A673 (cell line): ENCODE results near the gene CHD2. TPM values are rescaled to one million over a fixed set of nuclear protein-coding genes. Genes with fewer than 3 reads are reported as not detected.

ENCODE experiments used
- BruUV-seq: library from RNA; stranded (reverse); fragments of 400-500 nt; replicated peaks from 2 replicates; lab custom pipeline; 2021; lab: Mats Ljungman, UMichigan
- CTCF ChIA-PET: fragments of 300-600 bp; sonication (Branson Sonifier 250); formaldehyde crosslinking; loops from one replicate; lab custom pipeline; 2022; ENCODE audit warnings: antibody characterized with exemption; lab: Charles Lee
- POLR2A ChIA-PET: fragments of 300-600 bp; sonication (Branson Sonifier 250); formaldehyde crosslinking; loops from one replicate; lab custom pipeline; 2022; ENCODE audit warnings: antibody characterized with exemption; ENCODE audit not compliant: low non-redundant PET; lab: Charles Lee
- DNase-seq: peaks from one replicate; pipeline ENCODE4 v3.0.0-alpha.2; 2015; ENCODE audit warnings: low spot score
- H3K27ac ChIP-seq: fragments of 200-600 bp; sonication (generic); 2 replicates; pipeline ENCODE4 v1.5.1; 2016; ENCODE audit warnings: mixed run types, low read depth, mild to moderate bottlenecking, mixed read lengths, antibody characterized with exemption, low read length; ENCODE audit not compliant: poor library complexity, severe bottlenecking
- H3K27me3 ChIP-seq: fragments of 200-600 bp; sonication (generic); replicated peaks from 2 replicates; pipeline ENCODE4 v1.6.1; 2017; ENCODE audit warnings: mixed run types, low read depth, mild to moderate bottlenecking, mixed read lengths, antibody characterized with exemption, low read length; ENCODE audit not compliant: insufficient read depth, poor library complexity
- H3K36me3 ChIP-seq: fragments of 200-600 bp; sonication (generic); 2 replicates; pipeline ENCODE4 v1.6.1; 2016; ENCODE audit warnings: mixed run types, mild to moderate bottlenecking, mixed read lengths, antibody characterized with exemption, low read length; ENCODE audit not compliant: insufficient read depth, poor library complexity, severe bottlenecking
- H3K4me1 ChIP-seq: fragments of 200-600 bp; sonication (generic); 2 replicates; pipeline ENCODE4 v1.6.1; 2017; ENCODE audit warnings: mixed run types, mild to moderate bottlenecking, mixed read lengths, antibody characterized with exemption, low read length; ENCODE audit not compliant: insufficient read depth, poor library complexity, severe bottlenecking
- H3K4me3 ChIP-seq: fragments of 200-600 bp; sonication (generic); 2 replicates; pipeline ENCODE4 v1.5.1; 2016; ENCODE audit warnings: low read depth, mixed run types, mild to moderate bottlenecking, mixed read lengths, low read length; ENCODE audit not compliant: poor library complexity, severe bottlenecking
- H3K9me3 ChIP-seq: fragments of 200-600 bp; sonication (generic); 2 replicates; pipeline ENCODE4 v1.6.1; 2016; ENCODE audit warnings: mixed run types, low read depth, mild to moderate bottlenecking, mixed read lengths, antibody characterized with exemption, low read length; ENCODE audit not compliant: poor library complexity, severe bottlenecking
- CTCF ChIP-seq: fragments of 300-800, 200-600 bp; sonication (generic); conservative IDR thresholded peaks from 2 replicates; pipeline ENCODE4 v1.5.1; 2017; ENCODE audit warnings: low read depth, mild to moderate bottlenecking, antibody characterized with exemption, low read length, moderate library complexity, mixed read lengths
- EZH2 ChIP-seq: fragments of 200-600 bp; sonication (generic); IDR thresholded peaks from 2 replicates; pipeline ENCODE4 v1.6.1; 2017; ENCODE audit warnings: borderline replicate concordance, low read depth, mild to moderate bottlenecking, mixed read lengths, antibody characterized with exemption, low read length; ENCODE audit not compliant: poor library complexity, severe bottlenecking
- intact Hi-C: fragments of 100-400 bp; cut with micrococcal nuclease; formaldehyde crosslinking; loops from one replicate; pipeline ENCODE4 v1.10.0; 2022; ENCODE audit not compliant: unreplicated experiment
- total RNA-seq: library from RNA; stranded (reverse); gene quantifications from 2 replicates; pipeline ENCODE4 v1.2.3, GENCODE V29; 2021

Gene CHD2
- total RNA-seq, 1 experiment from 2014 or later: 75.7 TPM

GRCh38 chr15:93047621-93048425 lies 147.7 kb downstream of the CHD2 start:
- intact Hi-C loops: no loop called here
- peaks cover 6% of the 10 kb centered on the region for H3K9me3 ChIP-seq

GRCh38 chr15:93048426-93048721 lies 148.2 kb downstream of the CHD2 start:
- intact Hi-C loops: no loop called here
- no peak for DNase-seq
- Histone ChIP-seq H3K27ac (no peak overlapping the region), H3K4me1 (peaks cover 4% of the 10 kb centered on the region), H3K9me3 (peaks cover 6% of the 10 kb centered on the region), H3K27me3 (no peaks in the 10 kb centered on the region), H3K4me3 (no peak overlapping the region), H3K36me3 (no peaks in the 10 kb centered on the region)
- CTCF ChIA-PET: no interaction called here
- no TSS peak for BruUV-seq
- TF ChIP-seq EZH2: no peak
- no peak for TF ChIP-seq CTCF
- POLR2A ChIA-PET: no interaction called here

More at GRCh38 chr15:93047621-93048425, 147.7 kb downstream of the CHD2 start:
- DNase-seq: no peak
- H3K4me1 ChIP-seq: peaks cover 4% of the 10 kb centered on the region
- no peaks in the 10 kb centered on the region for H3K27me3 ChIP-seq
- no peak for TF ChIP-seq CTCF
- TF ChIP-seq EZH2: no peak
- BruUV-seq: no TSS peak
- H3K27ac ChIP-seq: no peak overlapping the region
- no peak overlapping the region for H3K4me3 ChIP-seq
- H3K36me3 ChIP-seq: no peaks in the 10 kb centered on the region
- POLR2A ChIA-PET: interaction anchor here (0.5 kb wide), 1 partner anchor 1663 kb away, joined by 9 read pairs; no protein-coding TSS in a partner anchor
- CTCF ChIA-PET: no interaction called here

- ChIA-PET CTCF (no interaction called here), POLR2A (no interaction called here)
- no peaks in the 10 kb centered on the region for H3K27me3 ChIP-seq
- no peak overlapping the region for H3K27ac ChIP-seq
- DNase-seq: peak; percentile 81
- TF ChIP-seq CTCF (no peak), EZH2 (no peak)
- no peak overlapping the region for H3K4me3 ChIP-seq
- intact Hi-C loops: no loop called here
- H3K4me1 ChIP-seq: peaks cover 4% of the 10 kb centered on the region
- H3K9me3 ChIP-seq: peaks cover 6% of the 10 kb centered on the region
- BruUV-seq: no TSS peak
- H3K36me3 ChIP-seq: no peaks in the 10 kb centered on the region
Observed at GRCh38 chr15:93048759-93049161, 148.6 kb downstream of the CHD2 start.
